Endothelial cell of umbilical vein (primary cell): Measurements from ENCODE around the gene ATG7. TPM values are rescaled to one million over a fixed set of nuclear protein-coding genes. Genes with fewer than 3 reads are reported as not detected.
A peak's percentile ranks its signal among the peaks of the same experiment; 100 is the strongest.

Experiments used
- BruUV-seq: library from RNA; stranded (reverse); fragments of 400-500 nt; replicated peaks from 2 replicates; lab custom pipeline; 2021; lab: Mats Ljungman, UMichigan
- CTCF ChIA-PET: fragments of 300-600, 350-600 bp; sonication (Branson Sonifier 250); formaldehyde crosslinking; loops from one replicate; lab custom pipeline; 2021; ENCODE audit warnings: antibody characterized with exemption, inconsistent platforms; lab: Charles Lee
- POLR2A ChIA-PET: fragments of 300-600, 350-600 bp; sonication (Branson Sonifier 250); formaldehyde crosslinking; loops from one replicate; lab custom pipeline; 2021; ENCODE audit warnings: antibody characterized with exemption, inconsistent platforms; lab: Charles Lee
- DNase-seq: peaks from one replicate; pipeline ENCODE4 v3.0.0-alpha.2; 2011; ENCODE audit warnings: low read depth, low spot score
- FAIRE-seq: peaks from 2 replicates; lab custom pipeline; 2011; peaks lifted over from hg19 to GRCh38; lab: Jason Lieb, UNC
- H2AFZ ChIP-seq: 2 replicates; pipeline ENCODE4 v1.6.0; 2012; ENCODE audit warnings: low read depth, low read length, control low read depth, inconsistent platforms
- H3K27ac ChIP-seq: 2 replicates; pipeline ENCODE4 v1.5.1; 2011; ENCODE audit warnings: low read depth, mild to moderate bottlenecking, control low read depth, low read length, moderate library complexity; ENCODE audit not compliant: insufficient read depth
- H3K27me3 ChIP-seq, 2 experiments: 2 replicates each; pipeline versions ENCODE4 v1.6.0 to v1.6.1; 2011; ENCODE audit warnings: low read length in 2 of 2, mixed read lengths in 1 of 2; ENCODE audit not compliant: control insufficient read depth in 2 of 2, insufficient read depth in 2 of 2
- H3K36me3 ChIP-seq, 2 experiments: 2 replicates in 1 of 2; 3 replicates in 1 of 2; pipeline ENCODE4 v1.5.1; 2011; ENCODE audit warnings: low read length in 2 of 2, mild to moderate bottlenecking in 1 of 2, moderate library complexity in 1 of 2; ENCODE audit not compliant: control insufficient read depth in 2 of 2, insufficient read depth in 2 of 2; ENCODE audit errors: extremely low read depth in 1 of 2
- H3K4me1 ChIP-seq: 3 replicates; pipeline ENCODE4 v1.5.1; 2011; ENCODE audit warnings: mild to moderate bottlenecking, low read length; ENCODE audit not compliant: control insufficient read depth, insufficient read depth; ENCODE audit errors: extremely low read depth
- H3K4me2 ChIP-seq: 2 replicates; pipeline ENCODE4 v1.6.1; 2011; ENCODE audit warnings: low read length, control low read depth, mixed read lengths; ENCODE audit not compliant: insufficient read depth
- H3K4me3 ChIP-seq, 3 experiments: fragments of 200-600 bp in 1 of 3; sonication (generic), shearing (Covaris generic) in 1 of 3; replicated peaks in 1 of 3; 2 replicates each; pipeline ENCODE4 v1.5.1; 2011 to 2016; ENCODE audit warnings: control low read depth in 3 of 3, low read length in 3 of 3, mild to moderate bottlenecking in 2 of 3, inconsistent platforms in 1 of 3, low read depth in 1 of 3, moderate library complexity in 1 of 3; ENCODE audit not compliant: insufficient read depth in 1 of 3
- H3K79me2 ChIP-seq: 2 replicates; pipeline ENCODE4 v1.6.0; 2012; ENCODE audit warnings: low read length, inconsistent platforms; ENCODE audit not compliant: control insufficient read depth, insufficient read depth
- H3K9ac ChIP-seq: replicated peaks from 2 replicates; pipeline ENCODE3; 2011; ENCODE audit warnings: low read length, control low read depth; ENCODE audit not compliant: insufficient read depth; ENCODE audit errors: extremely low read depth
- H3K9me1 ChIP-seq: replicated peaks from 3 replicates; pipeline ENCODE4 v1.6.0; 2011; ENCODE audit warnings: mild to moderate bottlenecking, low read length; ENCODE audit not compliant: control insufficient read depth, insufficient read depth; ENCODE audit errors: extremely low read depth
- H3K9me3 ChIP-seq: replicated peaks from 2 replicates; pipeline ENCODE4 v1.5.1; 2012; ENCODE audit warnings: low read length, inconsistent platforms; ENCODE audit not compliant: control insufficient read depth, insufficient read depth
- H4K20me1 ChIP-seq: replicated peaks from 2 replicates; pipeline ENCODE3; 2011; ENCODE audit warnings: mild to moderate bottlenecking, low read length; ENCODE audit not compliant: control insufficient read depth, insufficient read depth; ENCODE audit errors: extremely low read depth
- CTCF ChIP-seq, 2 donors: IDR thresholded peaks; 1 replicate in 1 of 2; 2 replicates in 1 of 2; pipeline ENCODE4 v1.5.1; 2011; ENCODE audit warnings: low read length in 2 of 2, mild to moderate bottlenecking in 2 of 2, moderate library complexity in 2 of 2, control low read depth in 1 of 2, inconsistent platforms in 1 of 2, low read depth in 1 of 2; ENCODE audit not compliant: insufficient read depth in 1 of 2; ENCODE audit errors: extremely low read depth in 1 of 2
- EZH2 ChIP-seq: IDR thresholded peaks from 2 replicates; pipeline ENCODE4 v1.6.1; 2012; ENCODE audit warnings: borderline replicate concordance, low read depth, mild to moderate bottlenecking, moderate library complexity, low read length, inconsistent platforms; ENCODE audit not compliant: severe bottlenecking
- FOS ChIP-seq: IDR thresholded peaks from 2 replicates; pipeline ENCODE4 v1.6.1; 2011; ENCODE audit warnings: mild to moderate bottlenecking, low read length, moderate library complexity, borderline replicate concordance; ENCODE audit not compliant: insufficient read depth
- GATA2 ChIP-seq: IDR thresholded peaks from 2 replicates; pipeline ENCODE4 v1.7.0; 2011; ENCODE audit warnings: low read depth, mild to moderate bottlenecking, moderate library complexity, mixed read lengths, low read length; ENCODE audit not compliant: insufficient read length, insufficient read depth
- JUN ChIP-seq: IDR thresholded peaks from 2 replicates; pipeline ENCODE4 v1.6.1; 2011; ENCODE audit warnings: borderline replicate concordance, low read depth; ENCODE audit not compliant: insufficient read length, insufficient read depth
- MYC ChIP-seq: IDR thresholded peaks from one replicate; pipeline ENCODE4 v1.6.1; 2011; ENCODE audit warnings: mild to moderate bottlenecking, low read depth, low read length
- POLR2A ChIP-seq: IDR thresholded peaks from 2 replicates; pipeline ENCODE4 v1.6.1; 2012; ENCODE audit warnings: low read depth, mild to moderate bottlenecking, control low read depth, low read length
- dilution Hi-C: fragments of 300-500 bp; cut with MboI; formaldehyde crosslinking; loops from one replicate; pipeline ENCODE4 v1.15.0; 2019; ENCODE audit warnings: low sequenced_read_pairs; ENCODE audit not compliant: extremely low pct_ligation_motif_present
- intact Hi-C: fragments of 100-400 bp; cut with micrococcal nuclease; formaldehyde crosslinking; loops from one replicate; pipeline ENCODE4 v1.10.0; 2022
- polyA plus RNA-seq, 4 experiments: library from polyadenylated mRNA; depleted of rRNA in 3 of 4; stranded (reverse) in 3 of 4; unstranded in 1 of 4; fragments of >200 nt; gene quantifications; 2 replicates each; pipeline versions ENCODE4 v1.2.1 to v1.2.3, GENCODE V29; 2011 to 2012; ENCODE audit warnings: missing spikeins in 1 of 4
- total RNA-seq: library from RNA; stranded (reverse); gene quantifications from 2 replicates; pipeline ENCODE4 v1.2.3, GENCODE V29; 2021

ATG7 gene
- total and polyA plus RNA-seq, 2 donors (not counting 3 experiments of a cell fraction or from before 2014, with no cell fraction given): 30.8 to 48.3 TPM

GRCh38 chr3:11532931-11533391 is 260.8 kb downstream of the ATG7 start:
- Histone ChIP-seq H3K27me3 (no peaks in the 10 kb centered on the region), H3K4me2 (no peak overlapping the region), H3K9ac (no peak overlapping the region), H3K9me3 (no peaks in the 10 kb centered on the region), H3K79me2 (no peaks in the 10 kb centered on the region), H2AFZ (no peak overlapping the region), H3K4me1 (no peaks in the 10 kb centered on the region), H3K36me3 (no peaks in the 10 kb centered on the region), H4K20me1 (no peaks in the 10 kb centered on the region), H3K9me1 (no peaks in the 10 kb centered on the region), H3K4me3 (no peak overlapping the region), H3K27ac (no peak overlapping the region)
- TF ChIP-seq CTCF (IDR thresholded peaks at IDR 0.05; ENCODE audit: extremely low read depth in 1 of 2, insufficient read depth in 1 of 2, low read depth in 1 of 2, low read length in 2 of 2): no peak
- no peak for TF ChIP-seq MYC
- TF ChIP-seq FOS: no peak
- TF ChIP-seq POLR2A: no peak
- no peak for TF ChIP-seq GATA2
- TF ChIP-seq EZH2: no peak
- TF ChIP-seq JUN: no peak
- DNase-seq (peak; percentile 55), FAIRE-seq (no peak)
- ChIA-PET CTCF (interaction anchor here (0.8 to 1.6 kb wide), 6 partner anchors 9 to 154 kb away, joined by 3 to 6 read pairs (median 4); no protein-coding TSS in a partner anchor), POLR2A (no interaction called here)
- dilution Hi-C loops (no loop called here), intact Hi-C loops (no loop called here)
- BruUV-seq: no TSS peak
